Measurements from ENCODE around the gene RNF180.
"Not testable (repeated sequence)": the region's sequence is repeated elsewhere in the genome, so short reads cannot be mapped to it uniquely, and the experiment has no call there.

RNF180 gene

GRCh38 chr5:64180661-64181343 is 15.2 kb downstream of the RNF180 start:
- DNase-seq (ENCODE audit: low spot score) = no peak

GRCh38 chr5:64181440-64181839 is 15.8 kb downstream of the RNF180 start:
- no peak for DNase-seq (ENCODE audit: low spot score)

GRCh38 chr5:64183956-64184355 is 18.3 kb downstream of the RNF180 start:
- no peak for DNase-seq (ENCODE audit: low spot score)

- no peak for DNase-seq (ENCODE audit: low spot score)
These were observed 19.2 kb downstream of the RNF180 start for GRCh38 chr5:64184832-64185231.

GRCh38 chr5:64188776-64189175 is 23.1 kb downstream of the RNF180 start:
- no peak for DNase-seq (ENCODE audit: low spot score)

GRCh38 chr5:64190562-64191306 is 25.1 kb downstream of the RNF180 start:
- DNase-seq (ENCODE audit: low spot score) = no peak

- no peak for DNase-seq (ENCODE audit: low spot score)
These were observed 30.3 kb downstream of the RNF180 start for GRCh38 chr5:64195981-64196380.

- no peak for DNase-seq (ENCODE audit: low spot score)
These were observed 33.8 kb downstream of the RNF180 start for GRCh38 chr5:64199425-64199824.

GRCh38 chr5:64201996-64202395 is 36.4 kb downstream of the RNF180 start:
- no peak for DNase-seq (ENCODE audit: low spot score)

GRCh38 chr5:64206653-64207052 is 41.0 kb downstream of the RNF180 start:
- peak; percentile 26 for DNase-seq (ENCODE audit: low spot score)

GRCh38 chr5:64207978-64208377 is 42.3 kb downstream of the RNF180 start:
- DNase-seq (ENCODE audit: low spot score) = peak; percentile 45

- DNase-seq (ENCODE audit: low spot score) = no peak
These were observed 43.7 kb downstream of the RNF180 start for GRCh38 chr5:64209353-64209752.

- peak; percentile 38 for DNase-seq (ENCODE audit: low spot score)
These were observed 45.2 kb downstream of the RNF180 start for GRCh38 chr5:64210866-64211265.

- DNase-seq (ENCODE audit: low spot score) = peak; percentile 72
These were observed 47.4 kb downstream of the RNF180 start for GRCh38 chr5:64213011-64213410.

- peak; percentile 56 for DNase-seq (ENCODE audit: low spot score)
These were observed 47.9 kb downstream of the RNF180 start for GRCh38 chr5:64213531-64213930.

GRCh38 chr5:64214132-64214531 is 48.5 kb downstream of the RNF180 start:
- DNase-seq (ENCODE audit: low spot score) = peak; percentile 25

- DNase-seq (ENCODE audit: low spot score) = no peak
These were observed 56.3 kb downstream of the RNF180 start for GRCh38 chr5:64221911-64222310.

- DNase-seq (ENCODE audit: low spot score) = not testable (repeated sequence)
These were observed 59.8 kb downstream of the RNF180 start for GRCh38 chr5:64225286-64225981.

GRCh38 chr5:64227131-64227537 is 61.5 kb downstream of the RNF180 start:
- DNase-seq (ENCODE audit: low spot score) = not testable (repeated sequence)

- peak; percentile 57 for DNase-seq (ENCODE audit: low spot score)
These were observed 63.6 kb downstream of the RNF180 start for GRCh38 chr5:64229163-64229774.

- DNase-seq (ENCODE audit: low spot score) = no peak
These were observed 95.1 kb downstream of the RNF180 start for GRCh38 chr5:64260756-64261155.

GRCh38 chr5:64269164-64269563 is 103.5 kb downstream of the RNF180 start:
- no peak for DNase-seq (ENCODE audit: low spot score)
